ENCODE results near the gene BCAP29.

GRCh38 chr7:107579885-107580715 is at the start of gene BCAP29:
- TF ChIP-seq CTCF (conservative IDR thresholded peaks at IDR 0.05 in 1 of 2, IDR thresholded peaks at IDR 0.05 in 1 of 2; ENCODE audit: extremely low read depth in 1 of 2, insufficient read depth in 1 of 2, low read depth in 1 of 2, low read length in 2 of 2) (peak in 1 of 2 donors; percentile 38), EZH2 (IDR thresholded peaks at IDR 0.05; ENCODE audit: borderline replicate concordance, low read length) (no peak)
